ENCODE measurements around the gene UQCRFS1.
"Not testable (repeated sequence)": the region's sequence is repeated elsewhere in the genome, so short reads cannot be mapped to it uniquely, and the experiment has no call there.

UQCRFS1 gene

DNA sequence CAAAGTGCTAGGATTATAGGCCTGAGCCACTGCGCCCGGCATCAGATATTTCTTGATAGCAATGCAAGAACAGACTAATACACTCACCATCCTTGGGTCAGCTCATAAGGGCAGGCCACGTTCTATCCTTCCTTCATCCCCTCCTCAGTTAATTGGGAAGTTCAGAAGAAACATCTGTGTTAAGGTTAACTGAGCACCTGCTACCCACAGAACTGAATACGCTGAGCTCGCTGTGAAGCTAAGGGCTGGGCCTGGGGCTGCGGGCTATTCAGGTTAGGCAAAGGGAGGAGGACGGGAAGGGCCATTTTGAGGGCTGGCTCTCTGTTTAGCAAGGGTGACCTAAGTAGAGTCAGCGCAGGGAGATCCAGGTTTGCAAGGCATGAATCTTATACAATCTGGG lies 43.0 kb upstream of the UQCRFS1 start:
- TF ChIP-seq CTCF (IDR thresholded peaks at IDR 0.05; ENCODE audit: low read depth, low read length): no peak

GRCh38 chr19:29255006-29255405 lies 42.1 kb upstream of the UQCRFS1 start:
- no peak for TF ChIP-seq CTCF (IDR thresholded peaks at IDR 0.05; ENCODE audit: low read depth, low read length)
- H3K4me3 ChIP-seq (ENCODE audit: low read depth, low read length): no peak overlapping the region

More for the DNA sequence above, 43.0 kb upstream of the UQCRFS1 start:
- no peak overlapping the region for H3K4me3 ChIP-seq (ENCODE audit: low read depth, low read length)

- not testable (repeated sequence) for H3K4me3 ChIP-seq (ENCODE audit: low read depth, low read length)
These were observed 36.8 kb upstream of the UQCRFS1 start for GRCh38 chr19:29249798-29250197.

GRCh38 chr19:29248332-29248844 lies 35.4 kb upstream of the UQCRFS1 start:
- no peak for TF ChIP-seq CTCF (IDR thresholded peaks at IDR 0.05; ENCODE audit: low read depth, low read length)
- no peak overlapping the region for H3K4me3 ChIP-seq (ENCODE audit: low read depth, low read length)

DNA sequence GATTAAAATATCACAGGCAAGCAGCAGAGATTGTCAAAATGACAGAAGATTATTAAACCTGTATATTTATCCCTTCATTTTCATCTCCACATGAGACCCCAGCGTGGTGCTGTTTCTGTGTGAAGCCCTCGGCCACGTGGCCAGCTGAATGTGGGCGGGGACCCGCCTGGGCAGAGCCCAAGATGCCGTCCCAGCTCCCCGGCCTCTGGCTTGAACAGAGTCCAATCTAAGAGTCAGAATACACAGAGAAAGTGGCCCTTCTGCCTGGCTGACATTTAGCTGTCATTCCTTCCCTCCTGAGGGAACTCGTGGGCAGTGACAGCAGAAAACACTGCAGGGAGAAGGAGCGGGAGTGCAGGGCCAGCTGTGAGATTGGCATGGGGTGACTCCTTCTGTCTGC lies 34.9 kb upstream of the UQCRFS1 start:
- no peak for TF ChIP-seq CTCF (IDR thresholded peaks at IDR 0.05; ENCODE audit: low read depth, low read length)
- no peak overlapping the region for H3K4me3 ChIP-seq (ENCODE audit: low read depth, low read length)

DNA sequence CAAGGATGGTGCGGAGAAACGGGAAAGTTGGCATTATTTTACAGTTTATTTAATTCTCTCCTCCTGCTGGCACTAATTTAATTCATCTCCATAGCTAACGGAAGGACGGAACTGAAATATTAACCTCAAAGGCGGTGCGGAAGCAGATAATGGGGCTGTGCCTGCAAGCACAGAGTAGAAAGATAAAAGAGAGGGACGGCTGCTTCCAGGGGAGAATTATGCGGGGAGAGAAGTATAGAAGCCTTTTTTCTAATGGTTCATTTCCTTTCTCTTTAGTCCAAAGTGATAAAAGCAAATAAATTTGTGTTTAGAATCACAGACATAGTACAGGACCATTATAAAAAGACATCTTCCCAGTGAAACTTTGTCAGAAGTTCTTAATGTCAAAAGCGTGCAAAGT lies 34.5 kb upstream of the UQCRFS1 start:
- no peak overlapping the region for H3K4me3 ChIP-seq (ENCODE audit: low read depth, low read length)
- TF ChIP-seq CTCF (IDR thresholded peaks at IDR 0.05; ENCODE audit: low read depth, low read length): no peak

- H3K4me3 ChIP-seq (ENCODE audit: low read depth, low read length): no peak overlapping the region
- TF ChIP-seq CTCF (IDR thresholded peaks at IDR 0.05; ENCODE audit: low read depth, low read length): no peak
These were observed 34.1 kb upstream of the UQCRFS1 start for GRCh38 chr19:29247051-29247450.

DNA sequence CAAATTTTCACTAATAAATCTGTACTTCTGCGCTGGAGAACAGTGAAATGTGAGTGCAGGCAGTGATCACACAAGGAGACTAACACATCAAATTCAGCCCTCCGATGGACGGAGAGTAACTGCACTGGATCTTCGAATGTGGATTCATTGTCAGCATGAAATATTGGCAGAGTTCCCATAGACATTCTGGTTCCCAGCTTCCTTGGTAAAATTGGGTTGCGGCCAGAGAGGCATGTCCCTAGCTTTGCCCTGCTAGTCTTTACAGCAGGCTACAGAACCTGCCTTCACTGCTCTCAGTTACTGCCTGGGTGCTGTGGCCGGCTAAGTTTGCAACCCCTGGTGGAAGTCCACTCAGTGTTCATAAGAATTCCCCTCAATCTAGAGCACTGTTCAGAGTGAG lies 32.3 kb upstream of the UQCRFS1 start:
- TF ChIP-seq CTCF (IDR thresholded peaks at IDR 0.05; ENCODE audit: low read depth, low read length): no peak
- H3K4me3 ChIP-seq (ENCODE audit: low read depth, low read length): no peak overlapping the region

All from WI38 (cell line).